Stimulated activated CD4-positive, alpha-beta T cell treated with anti-CD3 and anti-CD28 coated beads, Interleukin-4, amount 100 ng/mL, for 24 hours (primary cell): ENCODE results near the gene GRIA4.

ENCODE experiments used
- DNase-seq: peaks from one replicate; pipeline ENCODE4 v3.0.0-alpha.2; 2020

Gene GRIA4

GRCh38 chr11:105609832-105610781, at the start of gene GRIA4:
TSS of gene GRIA4 (plus strand) at chr11:105610073. CDS start at chr11:105610998, 925 bp downstream.
- no peak for DNase-seq

DNA sequence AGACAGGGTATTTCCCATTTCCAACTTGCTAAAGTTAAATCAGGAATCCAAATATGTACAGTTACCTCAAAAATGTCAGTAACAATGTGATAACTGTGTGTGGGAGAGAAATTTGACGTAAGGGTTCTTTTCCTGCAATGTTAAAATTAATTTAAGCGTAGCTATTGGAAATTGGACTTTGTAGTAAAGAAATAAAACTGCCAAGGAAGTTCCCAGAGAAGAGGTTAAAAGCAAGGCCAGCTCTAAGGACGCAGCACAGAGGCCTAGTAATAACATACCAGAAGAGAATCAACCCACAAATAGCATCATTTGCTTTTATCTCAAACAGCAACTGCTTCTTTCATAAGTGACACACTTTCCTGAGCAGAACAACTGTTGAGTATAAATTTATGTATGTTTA, 36.8 kb upstream of the GRIA4 start:
- no peak for DNase-seq

GRCh38 chr11:105574974-105575373, 34.9 kb upstream of the GRIA4 start:
- DNase-seq: no peak

DNA sequence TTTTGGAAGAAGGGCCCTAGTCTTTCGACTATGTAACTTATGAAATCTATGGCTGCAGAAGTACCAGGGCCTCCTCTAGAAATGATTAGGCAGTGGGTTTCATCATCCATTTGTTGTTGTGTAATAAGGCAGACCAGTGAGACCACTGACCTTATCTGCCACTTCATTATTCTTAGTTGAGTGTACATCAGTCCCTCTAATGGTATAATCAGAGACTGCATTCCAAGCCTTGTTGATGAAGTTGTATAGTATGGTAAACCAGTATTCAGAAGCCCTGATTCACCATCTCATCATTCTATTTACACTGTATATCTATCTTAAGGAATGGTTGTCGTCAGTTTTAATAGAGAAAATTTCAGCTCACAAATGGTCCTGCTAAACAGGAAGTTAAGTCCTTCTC, 32.2 kb upstream of the GRIA4 start:
- no peak for DNase-seq

- no peak for DNase-seq
Observed at GRCh38 chr11:105579111-105579510, 30.8 kb upstream of the GRIA4 start.

DNA sequence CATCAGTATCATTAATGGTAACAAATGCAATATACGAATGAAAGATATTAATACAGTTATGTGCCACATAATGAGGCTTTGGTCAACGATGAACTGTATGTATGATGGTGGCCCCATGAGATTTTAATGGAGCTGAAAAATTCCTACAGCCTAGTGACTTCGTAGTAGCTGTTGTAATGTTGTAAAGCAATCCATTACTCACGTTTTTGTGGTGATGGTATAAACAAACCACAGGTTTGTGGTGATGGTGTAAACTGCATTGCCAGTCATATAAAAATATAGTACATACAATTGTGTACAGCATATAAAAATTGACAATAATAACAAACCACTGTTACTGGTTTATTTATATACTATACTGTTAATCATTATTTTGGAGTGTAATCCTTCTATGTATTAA, 27.4 kb upstream of the GRIA4 start:
- no peak for DNase-seq

GRCh38 chr11:105588001-105588400, 21.9 kb upstream of the GRIA4 start:
- DNase-seq: no peak

GRCh38 chr11:105589346-105589745, 20.5 kb upstream of the GRIA4 start:
- DNase-seq: no peak

DNA sequence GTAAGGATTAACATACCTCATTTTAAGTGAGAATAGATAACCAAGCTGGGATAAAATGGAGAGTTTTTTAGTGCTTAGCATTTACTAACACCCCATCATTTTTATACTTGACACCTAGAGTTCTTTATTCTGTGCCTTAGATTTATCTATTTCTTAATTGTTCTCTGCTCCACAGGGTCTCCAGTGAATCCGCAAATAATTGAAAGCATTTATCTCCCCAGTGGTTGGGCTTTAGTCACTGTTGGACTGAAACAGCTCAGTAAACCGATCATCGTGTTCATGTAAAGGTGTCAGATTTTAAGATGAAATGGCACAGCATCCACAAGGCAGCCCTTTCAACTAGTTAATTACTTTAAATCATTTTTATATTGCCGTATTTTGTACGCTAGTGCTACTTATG, 17.8 kb upstream of the GRIA4 start:
- no peak for DNase-seq

GRCh38 chr11:105598371-105598770, 11.5 kb upstream of the GRIA4 start:
- DNase-seq: no peak

DNA sequence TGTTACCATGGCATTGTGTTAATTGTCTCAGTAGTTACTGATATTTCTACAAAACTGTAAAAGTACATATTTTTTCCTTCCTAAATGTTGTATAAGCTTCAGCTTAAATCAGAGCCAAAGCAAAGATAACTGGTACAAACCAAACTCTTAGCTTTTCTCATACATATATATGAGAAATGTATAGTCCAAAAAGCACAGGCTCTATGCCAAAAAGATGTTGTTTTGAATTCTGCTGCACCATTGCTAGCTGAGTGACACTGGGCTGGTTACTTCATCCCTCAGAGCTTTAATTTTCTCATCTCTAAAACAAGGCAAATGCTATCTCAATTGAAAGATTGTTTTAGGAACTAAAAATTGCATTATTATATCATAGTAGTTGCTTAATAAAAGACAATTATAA, 6.7 kb upstream of the GRIA4 start:
- no peak for DNase-seq

GRCh38 chr11:105609341-105609781, 512 bp upstream of the GRIA4 start:
- no peak for DNase-seq

- DNase-seq: no peak
Observed at GRCh38 chr11:105610871-105611571, 1.1 kb downstream of the GRIA4 start.

DNA sequence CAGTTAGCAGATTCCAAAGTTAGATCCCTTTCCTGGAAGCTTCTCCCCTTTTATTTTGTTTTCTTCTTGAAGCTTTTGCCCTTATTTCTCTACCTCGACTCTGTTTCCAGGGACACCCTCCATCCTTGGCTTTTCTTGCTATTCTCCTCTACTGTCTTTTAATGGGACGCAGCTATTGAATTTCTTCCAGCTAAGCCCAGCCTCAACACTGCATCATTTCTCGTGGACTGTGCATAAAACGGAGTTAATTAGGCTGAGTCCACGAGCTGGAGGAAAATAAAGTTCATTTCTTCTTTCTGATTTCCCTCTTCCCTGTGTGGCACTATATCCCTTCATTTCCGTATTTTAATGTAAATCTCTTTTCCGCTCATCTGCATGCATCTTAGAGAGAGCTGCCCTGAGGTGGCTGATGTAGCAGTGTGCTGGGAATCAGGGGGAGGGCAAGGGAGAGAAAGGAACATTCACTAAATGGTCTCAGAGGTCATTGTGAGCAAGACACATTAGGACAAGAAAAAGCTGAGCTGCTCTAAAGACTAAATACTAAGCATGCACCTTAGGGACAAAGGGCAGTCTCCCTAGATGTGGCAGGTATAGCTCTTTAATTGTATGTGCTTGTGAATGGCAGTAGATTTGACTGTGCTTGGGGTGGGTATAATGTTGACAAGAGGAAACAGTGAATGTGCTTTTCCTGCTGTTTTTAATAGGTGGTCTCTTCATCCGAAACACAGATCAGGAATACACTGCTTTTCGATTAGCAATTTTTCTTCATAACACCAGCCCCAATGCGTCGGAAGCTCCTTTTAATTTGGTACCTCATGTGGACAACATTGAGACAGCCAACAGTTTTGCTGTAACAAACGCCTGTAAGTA, 1.9 kb downstream of the GRIA4 start:
- no peak for DNase-seq

DNA sequence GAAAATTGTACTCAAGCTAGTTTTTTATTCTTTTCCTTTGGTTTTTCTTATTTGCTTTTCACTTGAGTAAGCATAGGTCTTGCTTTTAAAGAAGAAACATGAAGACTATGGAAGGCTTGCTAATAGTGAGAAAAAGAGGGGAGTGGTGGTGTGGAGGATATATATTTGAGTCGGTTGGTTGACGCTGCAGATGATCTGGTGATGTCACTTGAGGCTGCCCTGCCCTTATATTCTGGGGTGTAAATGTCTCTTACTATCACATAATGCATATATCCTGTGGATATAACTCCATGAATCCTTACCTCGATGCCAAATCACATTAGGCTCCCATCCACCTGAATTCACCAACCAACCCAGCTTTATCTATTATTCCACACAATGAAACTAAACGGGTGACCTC, 2.9 kb downstream of the GRIA4 start:
- DNase-seq: no peak

DNA sequence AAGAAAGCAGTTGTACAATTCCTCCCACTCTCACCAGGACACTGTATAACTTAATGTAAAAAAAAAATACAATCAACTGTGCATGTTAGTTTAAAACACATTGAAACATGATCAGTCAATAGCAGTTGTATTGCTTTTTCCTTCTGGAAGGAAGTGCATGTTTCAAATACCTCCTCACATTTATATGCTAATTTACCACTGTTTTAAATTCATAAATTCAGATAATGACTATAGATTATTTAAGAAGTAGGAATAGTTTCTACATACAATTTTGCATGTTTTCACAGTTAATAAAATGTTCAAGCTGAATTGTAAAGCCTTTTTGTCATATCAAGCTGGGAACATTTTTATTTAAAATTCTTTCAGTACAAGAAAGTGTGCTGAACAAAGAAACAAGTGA, 3.3 kb downstream of the GRIA4 start:
- DNase-seq: no peak

GRCh38 chr11:105618343-105618955, 8.6 kb downstream of the GRIA4 start:
- DNase-seq: no peak

DNA sequence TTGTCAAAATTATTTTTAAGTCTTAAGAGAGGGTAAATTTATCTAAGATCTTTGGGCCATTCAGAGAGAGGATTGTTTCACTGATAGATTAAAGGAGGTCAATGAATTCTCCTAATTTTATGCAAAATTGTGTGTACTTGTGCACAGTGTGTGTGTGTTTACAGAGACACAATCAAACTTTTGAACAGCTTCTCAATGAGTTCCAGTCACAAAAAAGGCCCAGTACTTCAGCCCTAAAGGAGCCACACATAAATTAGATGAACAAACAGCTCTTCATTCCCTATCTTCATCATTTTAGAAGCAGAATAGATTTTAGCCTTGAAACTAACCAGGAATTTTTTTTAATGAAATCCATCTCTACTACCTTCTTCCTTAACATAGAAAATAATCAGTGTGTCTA, 9.7 kb downstream of the GRIA4 start:
- DNase-seq: no peak

GRCh38 chr11:105622016-105622415, 12.1 kb downstream of the GRIA4 start:
- DNase-seq: no peak

DNA sequence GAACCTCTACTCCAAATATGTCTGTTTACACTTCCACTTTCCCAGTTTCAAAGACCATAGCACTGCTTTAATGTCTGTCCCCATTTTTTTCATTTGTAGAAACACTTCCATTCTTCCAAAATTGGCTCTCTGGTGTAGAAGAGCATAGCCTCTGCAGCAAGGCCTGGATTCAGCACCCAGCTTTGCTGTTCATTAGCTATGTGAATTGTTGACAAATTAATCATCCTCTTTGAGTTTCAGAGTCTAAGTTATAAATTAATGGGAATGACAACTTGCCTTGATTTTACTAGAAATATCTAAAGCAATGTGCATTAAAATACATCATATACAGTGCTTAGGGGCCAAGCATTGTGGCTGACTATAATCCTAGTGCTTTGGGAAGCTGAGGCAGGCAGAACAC, 22.4 kb downstream of the GRIA4 start:
- DNase-seq: no peak

- DNase-seq: no peak
Observed at GRCh38 chr11:105635466-105635865, 25.6 kb downstream of the GRIA4 start.

GRCh38 chr11:105636496-105636895, 26.6 kb downstream of the GRIA4 start:
- DNase-seq: no peak

GRCh38 chr11:105639527-105639926, 29.7 kb downstream of the GRIA4 start:
- no peak for DNase-seq
